Measurements from ENCODE around the gene WWP2.

DNA sequence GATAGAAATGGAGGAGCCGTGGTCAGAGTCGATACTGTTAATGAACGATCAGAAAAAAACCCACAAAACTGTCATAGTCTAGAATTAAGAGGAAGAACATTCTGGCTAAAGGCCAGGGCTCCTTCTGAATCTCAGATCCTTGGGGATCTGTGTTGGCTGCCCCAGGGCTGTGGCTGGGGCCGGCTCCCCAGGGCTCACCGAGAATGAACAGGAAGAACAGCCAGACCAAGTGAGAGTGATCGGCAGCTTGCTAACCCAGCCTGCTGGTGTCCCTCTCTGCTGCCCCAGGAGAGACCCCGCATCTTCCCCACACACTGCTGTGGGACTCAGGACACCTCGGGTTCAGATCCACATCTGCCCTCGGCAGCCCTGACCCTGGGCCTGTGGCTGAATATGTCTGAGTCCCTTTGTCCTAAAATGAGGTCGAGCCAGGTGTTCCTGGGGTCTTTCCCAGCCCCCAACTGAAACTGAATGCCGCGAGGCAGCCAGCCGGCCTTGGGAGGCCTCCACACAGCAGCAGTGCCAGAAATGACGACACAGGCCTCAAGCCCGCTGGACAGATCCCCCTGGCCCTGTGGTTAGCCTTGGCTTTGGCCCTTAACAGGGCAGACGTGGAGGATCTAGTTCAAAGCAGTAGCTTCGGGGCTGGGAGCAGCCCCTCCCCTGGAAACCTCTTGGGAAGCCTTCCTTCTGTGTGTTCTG, 165.1 kb downstream of the WWP2 start:
- peak in 1 of 2 donors; percentile 13 for TF ChIP-seq POLR2A (IDR thresholded peaks at IDR 0.05)
- TF ChIP-seq, protein P1, sequence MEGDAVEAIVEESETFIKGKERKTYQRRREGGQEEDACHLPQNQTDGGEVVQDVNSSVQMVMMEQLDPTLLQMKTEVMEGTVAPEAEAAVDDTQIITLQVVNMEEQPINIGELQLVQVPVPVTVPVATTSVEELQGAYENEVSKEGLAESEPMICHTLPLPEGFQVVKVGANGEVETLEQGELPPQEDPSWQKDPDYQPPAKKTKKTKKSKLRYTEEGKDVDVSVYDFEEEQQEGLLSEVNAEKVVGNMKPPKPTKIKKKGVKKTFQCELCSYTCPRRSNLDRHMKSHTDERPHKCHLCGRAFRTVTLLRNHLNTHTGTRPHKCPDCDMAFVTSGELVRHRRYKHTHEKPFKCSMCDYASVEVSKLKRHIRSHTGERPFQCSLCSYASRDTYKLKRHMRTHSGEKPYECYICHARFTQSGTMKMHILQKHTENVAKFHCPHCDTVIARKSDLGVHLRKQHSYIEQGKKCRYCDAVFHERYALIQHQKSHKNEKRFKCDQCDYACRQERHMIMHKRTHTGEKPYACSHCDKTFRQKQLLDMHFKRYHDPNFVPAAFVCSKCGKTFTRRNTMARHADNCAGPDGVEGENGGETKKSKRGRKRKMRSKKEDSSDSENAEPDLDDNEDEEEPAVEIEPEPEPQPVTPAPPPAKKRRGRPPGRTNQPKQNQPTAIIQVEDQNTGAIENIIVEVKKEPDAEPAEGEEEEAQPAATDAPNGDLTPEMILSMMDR (IDR thresholded peaks at IDR 0.05) = no peak

Measured in tibial nerve (tissue), 3 donors.